H1 (cell line): ENCODE results near the gene APOL4. TPM values are rescaled to one million over a fixed set of nuclear protein-coding genes. Genes with fewer than 3 reads are reported as not detected.

Experiments
- CTCF ChIA-PET: fragments of 300-600 bp; sonication (Branson Sonifier 250); formaldehyde crosslinking; loops from one replicate; lab custom pipeline; 2021; ENCODE audit not compliant: partially characterized antibody; lab: Charles Lee
- POLR2A ChIA-PET: fragments of 300-600 bp; sonication (Branson Sonifier 250); formaldehyde crosslinking; loops from one replicate; lab custom pipeline; 2021; ENCODE audit warnings: inconsistent platforms; ENCODE audit not compliant: partially characterized antibody; lab: Charles Lee
- DNase-seq, 2 experiments: peaks; one replicate each; pipeline versions ENCODE4 v3.0.0 to v3.0.0-alpha.2; 2010 to 2022; ENCODE audit warnings: low spot score in 2 of 2, low read depth in 1 of 2, mixed read lengths in 1 of 2
- FAIRE-seq: peaks from 2 replicates; lab custom pipeline; 2011; peaks lifted over from hg19 to GRCh38; lab: Jason Lieb, UNC
- H2AFZ ChIP-seq: 2 replicates; pipeline ENCODE4 v1.8.1; 2012; ENCODE audit warnings: low read length, inconsistent platforms
- H2AK5ac ChIP-seq: 2 replicates; pipeline ENCODE4 v1.6.1; 2013; ENCODE audit warnings: low read depth, low read length
- H2BK120ac ChIP-seq: replicated peaks from 2 replicates; pipeline ENCODE3; 2013; ENCODE audit warnings: low read depth, low read length, inconsistent platforms
- H2BK12ac ChIP-seq: 2 replicates; pipeline ENCODE4 v1.6.1; 2013; ENCODE audit warnings: low read depth, low read length
- H2BK15ac ChIP-seq: 2 replicates; pipeline ENCODE4 v1.6.1; 2013; ENCODE audit warnings: low read length
- H2BK20ac ChIP-seq: 2 replicates; pipeline ENCODE4 v1.6.1; 2013; ENCODE audit warnings: low read length
- H2BK5ac ChIP-seq: 2 replicates; pipeline ENCODE4 v1.6.1; 2013; ENCODE audit warnings: low read depth, low read length
- H3K14ac ChIP-seq: 2 replicates; pipeline ENCODE4 v1.6.1; 2013; ENCODE audit warnings: inconsistent platforms; ENCODE audit not compliant: insufficient read length
- H3K18ac ChIP-seq: 2 replicates; pipeline ENCODE4 v1.6.1; 2013; ENCODE audit warnings: low read length; ENCODE audit errors: extremely low read depth
- H3K23ac ChIP-seq: 2 replicates; pipeline ENCODE4 v1.6.1; 2013; ENCODE audit warnings: inconsistent platforms; ENCODE audit not compliant: insufficient read length
- H3K23me2 ChIP-seq: 2 replicates; pipeline ENCODE4 v1.6.1; 2013; ENCODE audit warnings: low read depth, low read length
- H3K27ac ChIP-seq: 2 replicates; pipeline ENCODE4 v1.6.1; 2011; ENCODE audit warnings: low read depth, low read length, inconsistent platforms
- H3K27me3 ChIP-seq, 4 experiments: replicated peaks in 1 of 4; 1 replicate in 1 of 4; 2 replicates in 3 of 4; pipeline versions ENCODE4 v1.6.1 to v1.8.1; 2011 to 2013; ENCODE audit warnings: low read length in 3 of 4, mild to moderate bottlenecking in 3 of 4, inconsistent platforms in 2 of 4, mixed read lengths in 2 of 4, moderate library complexity in 1 of 4; ENCODE audit not compliant: control insufficient read depth in 3 of 4, insufficient read depth in 3 of 4; ENCODE audit errors: extremely low read depth in 1 of 4
- H3K36me3 ChIP-seq, 4 experiments: 2 replicates each; pipeline versions ENCODE4 v1.6.1 to v1.8.1; 2011 to 2013; ENCODE audit warnings: mild to moderate bottlenecking in 4 of 4, low read length in 3 of 4, moderate library complexity in 2 of 4, control low read depth in 1 of 4, inconsistent platforms in 1 of 4; ENCODE audit not compliant: insufficient read depth in 4 of 4, control insufficient read depth in 2 of 4
- H3K4ac ChIP-seq: replicated peaks from 2 replicates; pipeline ENCODE3; 2013; ENCODE audit warnings: low read length, low read depth, mixed read lengths, inconsistent platforms; ENCODE audit not compliant: insufficient read length
- H3K4me1 ChIP-seq, 4 experiments: replicated peaks in 1 of 4; 1 replicate in 1 of 4; 2 replicates in 3 of 4; pipeline versions ENCODE4 v1.6.1 to v1.8.1; 2011 to 2013; ENCODE audit warnings: low read length in 3 of 4, inconsistent platforms in 2 of 4, mixed read lengths in 1 of 4; ENCODE audit not compliant: insufficient read depth in 4 of 4, control insufficient read depth in 3 of 4
- H3K4me2 ChIP-seq, 2 experiments: 2 replicates each; pipeline versions ENCODE4 v1.6.1 to v1.8.1; 2011 to 2013; ENCODE audit warnings: low read depth in 2 of 2, low read length in 2 of 2, control low read depth in 1 of 2, inconsistent platforms in 1 of 2, mild to moderate bottlenecking in 1 of 2; ENCODE audit not compliant: insufficient read depth in 1 of 2
- H3K4me3 ChIP-seq, 4 experiments: fragments of 200-600, 300-600 bp in 1 of 4; sonication (generic), shearing (Covaris generic), sonication (Bioruptor Twin) in 1 of 4; 2 replicates each; pipeline versions ENCODE4 v1.5.1 to v1.8.1; 2011 to 2016; ENCODE audit warnings: low read length in 4 of 4, low read depth in 3 of 4, control low read depth in 2 of 4, inconsistent platforms in 2 of 4, mild to moderate bottlenecking in 2 of 4, mixed read lengths in 1 of 4, moderate library complexity in 1 of 4; ENCODE audit not compliant: insufficient read depth in 2 of 4; ENCODE audit errors: extremely low read depth in 1 of 4
- H3K56ac ChIP-seq: replicated peaks from 2 replicates; pipeline ENCODE3; 2013; ENCODE audit warnings: low read depth, mild to moderate bottlenecking, mixed read lengths, low read length, inconsistent platforms; ENCODE audit not compliant: insufficient read length
- H3K79me1 ChIP-seq: 2 replicates; pipeline ENCODE4 v1.6.1; 2013; ENCODE audit warnings: low read depth, low read length, control low read depth
- H3K79me2 ChIP-seq, 2 experiments: 2 replicates each; pipeline versions ENCODE4 v1.6.1 to v1.8.1; 2012 to 2013; ENCODE audit warnings: low read length in 2 of 2, mild to moderate bottlenecking in 2 of 2, inconsistent platforms in 1 of 2; ENCODE audit not compliant: insufficient read depth in 2 of 2, control insufficient read depth in 1 of 2
- H3K9ac ChIP-seq, 4 experiments: replicated peaks in 1 of 4; 1 replicate in 1 of 4; 2 replicates in 3 of 4; pipeline versions ENCODE4 v1.6.1 to v1.8.1; 2011 to 2013; ENCODE audit warnings: low read depth in 3 of 4, low read length in 3 of 4, control low read depth in 2 of 4, mild to moderate bottlenecking in 2 of 4, moderate library complexity in 2 of 4, inconsistent platforms in 1 of 4; ENCODE audit errors: extremely low read depth in 1 of 4
- H3K9me3 ChIP-seq, 2 experiments: 2 replicates each; pipeline versions ENCODE4 v1.6.1 to v1.8.1; 2012 to 2013; ENCODE audit warnings: mild to moderate bottlenecking in 2 of 2, moderate library complexity in 2 of 2, control low read depth in 1 of 2, inconsistent platforms in 1 of 2, low read depth in 1 of 2, low read length in 1 of 2, mixed read lengths in 1 of 2; ENCODE audit not compliant: insufficient read depth in 2 of 2
- H4K20me1 ChIP-seq, 2 experiments: replicated peaks in 1 of 2; 2 replicates each; pipeline versions ENCODE3 to v1.8.1; 2011 to 2013; ENCODE audit warnings: inconsistent platforms in 2 of 2, low read length in 2 of 2, mild to moderate bottlenecking in 1 of 2; ENCODE audit not compliant: insufficient read depth in 2 of 2, control insufficient read depth in 1 of 2
- H4K5ac ChIP-seq: 2 replicates; pipeline ENCODE4 v1.6.1; 2013; ENCODE audit warnings: low read length, low read depth, mixed read lengths, inconsistent platforms; ENCODE audit not compliant: insufficient read length
- H4K8ac ChIP-seq: 2 replicates; pipeline ENCODE4 v1.8.0; 2013; ENCODE audit warnings: mild to moderate bottlenecking, moderate library complexity, low read length, inconsistent platforms; ENCODE audit not compliant: insufficient read depth; ENCODE audit errors: extremely low read depth
- H4K91ac ChIP-seq: replicated peaks from 2 replicates; pipeline ENCODE3; 2013; ENCODE audit warnings: low read length, mixed read lengths, inconsistent platforms; ENCODE audit not compliant: insufficient read length
- ATF3 ChIP-seq: IDR thresholded peaks from 2 replicates; pipeline ENCODE4 v1.6.1; 2011; ENCODE audit warnings: low read depth, mild to moderate bottlenecking, low read length; ENCODE audit not compliant: insufficient read depth
- EGR1 ChIP-seq: IDR thresholded peaks from 2 replicates; pipeline ENCODE4 v1.6.1; 2011; ENCODE audit warnings: low read depth, low read length, borderline replicate concordance
- GTF2F1 ChIP-seq: IDR thresholded peaks from 2 replicates; pipeline ENCODE4 v1.6.1; 2012; ENCODE audit warnings: low read depth, low read length, improper control_type of control experiment, borderline replicate concordance
- RNF2 ChIP-seq: fragments of 200-900, 300-1000 bp; sonication (generic); IDR thresholded peaks from 2 replicates; pipeline ENCODE4 v1.7.1; 2016; ENCODE audit warnings: borderline replicate concordance, low read depth, mild to moderate bottlenecking, antibody characterized with exemption, low read length; ENCODE audit not compliant: poor library complexity, severe bottlenecking; ENCODE audit errors: missing control alignments
- SAP30 ChIP-seq: fragments of 300-600 bp; sonication (generic); IDR thresholded peaks from 2 replicates; pipeline ENCODE4 v1.7.1; 2012; ENCODE audit warnings: low read length, moderate library complexity, mild to moderate bottlenecking, inconsistent platforms; ENCODE audit not compliant: insufficient read depth, insufficient replicate concordance
- SP1 ChIP-seq: IDR thresholded peaks from 2 replicates; pipeline ENCODE4 v1.6.1; 2011; ENCODE audit warnings: low read depth, low read length
- SP4 ChIP-seq: IDR thresholded peaks from 2 replicates; pipeline ENCODE4 v1.6.1; 2012; ENCODE audit warnings: low read length, inconsistent platforms
- TAF7 ChIP-seq: optimal IDR thresholded peaks from 2 replicates; pipeline ENCODE3; 2011; ENCODE audit warnings: low read depth, mild to moderate bottlenecking, inconsistent platforms, low read length, moderate library complexity, borderline replicate concordance
- TCF12 ChIP-seq: IDR thresholded peaks from 2 replicates; pipeline ENCODE4 v1.6.1; 2011; ENCODE audit warnings: low read depth, mild to moderate bottlenecking, low read length
- TEAD4 ChIP-seq: IDR thresholded peaks from 2 replicates; pipeline ENCODE4 v1.6.1; 2012; ENCODE audit warnings: low read depth, low read length, inconsistent platforms, mixed read lengths
- WGBS, 2 experiments: shearing (Covaris generic) in 1 of 2; methylation state at CpG; one replicate each; pipeline versions ENCODE4 v1.1.6 to v1.1.7; 2013 to 2015; ENCODE audit warnings: low lambda C conversion rate in 2 of 2, mixed read lengths in 2 of 2, inconsistent platforms in 1 of 2, low coverage in 1 of 2, missing lambda C conversion rate in 1 of 2; ENCODE audit not compliant: insufficient replicate concordance in 2 of 2, insufficient coverage in 1 of 2, insufficient read length in 1 of 2; ENCODE audit errors: extremely low coverage in 1 of 2, missing lambda C conversion rate in 1 of 2; 5-methylcytosine and 5-hydroxymethylcytosine counted together
- polyA plus RNA-seq, 7 experiments: library from polyadenylated mRNA; depleted of rRNA in 3 of 7; stranded (reverse) in 5 of 7; unstranded in 2 of 7; fragments of >200 nt in 5 of 7; fragments of 200-250 nt in 2 of 7; gene quantifications; 1 replicate in 5 of 7; 2 replicates in 1 of 7; 4 replicates in 1 of 7; pipeline versions ENCODE4 v1.2.1 to v1.2.3, GENCODE V29; 2011 to 2013; ENCODE audit warnings: missing spikeins in 2 of 7, mixed read lengths in 2 of 7
- total RNA-seq: library from RNA; stranded (reverse); fragmentation: NEBNext Ultra II Directional; extraction: Animal tissue kit (Norgen Biotek cat#: 25700); gene quantifications from 2 replicates; pipeline ENCODE4 v1.2.1, GENCODE V29; 2021

APOL4 gene
- total and polyA plus RNA-seq, 2 of the 8 experiments (the other 6 are each of a cell fraction or from before 2014, with no cell fraction given), result 0.02 TPM; not detected in 1

- no peaks in the 10 kb centered on the region for H3K27me3 ChIP-seq
- no peak overlapping the region for H2AK5ac ChIP-seq
- WGBS, 2 experiments, result 64% methylated on average over 4 of the region's 4 CpGs; no CpG with 5 or more reads in 1 of the 2 experiments
- no peaks in the 10 kb centered on the region for H3K79me2 ChIP-seq
- H4K91ac ChIP-seq, result no peak overlapping the region
- no peak overlapping the region for H3K27ac ChIP-seq
- H3K23me2 ChIP-seq, result no peaks in the 10 kb centered on the region
- H3K18ac ChIP-seq, result no peak overlapping the region
- no peak overlapping the region for H2AFZ ChIP-seq
- H2BK15ac ChIP-seq, result no peak overlapping the region
- no peak overlapping the region for H3K56ac ChIP-seq
- no peak overlapping the region for H3K23ac ChIP-seq
- no peak overlapping the region for H2BK12ac ChIP-seq
- H3K4ac ChIP-seq, result no peak overlapping the region
- ChIA-PET CTCF (no interaction called here), POLR2A (no interaction called here)
- DNase-seq, result no peak
- no peaks in the 10 kb centered on the region for H3K79me1 ChIP-seq
- H4K5ac ChIP-seq, result no peak overlapping the region
- no peak overlapping the region for H3K14ac ChIP-seq
- H2BK120ac ChIP-seq, result no peak overlapping the region
- no peak overlapping the region for H2BK5ac ChIP-seq
- no peak overlapping the region for H4K8ac ChIP-seq
- FAIRE-seq, result no peak
- H3K36me3 ChIP-seq, result no peaks in the 10 kb centered on the region
- peaks cover 3 to 7% of the 10 kb centered on the region in 2 experiments; a peak in 3 of 4 replicates for H3K9me3 ChIP-seq
- no peaks in the 10 kb centered on the region for H3K4me1 ChIP-seq
- no peak overlapping the region for H3K4me3 ChIP-seq
- H3K9ac ChIP-seq, result no peak overlapping the region
- no peak overlapping the region for H2BK20ac ChIP-seq
- H4K20me1 ChIP-seq, result no peaks in the 10 kb centered on the region
- H3K4me2 ChIP-seq, result no peak overlapping the region
- TF ChIP-seq EGR1 (no peak), SP4 (no peak), SAP30 (no peak), SP1 (no peak), RNF2 (no peak), TAF7 (no peak), TCF12 (no peak), ATF3 (no peak), GTF2F1 (no peak), TEAD4 (no peak)
Measured at GRCh38 chr22:36245805-36246356, 44.3 kb upstream of the APOL4 start.
